K562 (cell line): ENCODE results near the gene PPP1R14C. TPM values are rescaled to one million over a fixed set of nuclear protein-coding genes. Genes with fewer than 3 reads are reported as not detected.
A peak's percentile ranks its signal among the peaks of the same experiment; 100 is the strongest.

Experiments used
- ATAC-seq: fragments of 200-7000 bp; cut with Tn5 transposase; 3 replicates; pipeline ENCODE4 v1.9.1; 2020; ENCODE audit warnings: moderate library complexity
- BruUV-seq: library from RNA; stranded (reverse); fragments of 400-500 nt; replicated peaks from 2 replicates; lab custom pipeline; 2021; lab: Mats Ljungman, UMichigan
- CTCF ChIA-PET: fragments of 300-600 bp; formaldehyde crosslinking; extraction: SDS; loops from one replicate; lab custom pipeline; 2021; ENCODE audit warnings: low intra/inter-chr PET ratio; lab: Yijun Ruan, JAX
- POLR2A ChIA-PET: fragments of 300-600, 350-650 bp; sonication (Branson Sonifier 250); formaldehyde crosslinking; extraction: SDS; loops from one replicate; lab custom pipeline; 2021; ENCODE audit warnings: antibody characterized with exemption, inconsistent platforms; lab: Yijun Ruan, JAX
- DNase-seq, 4 experiments: peaks; one replicate each; pipeline versions ENCODE4 v3.0.0 to v3.0.0-alpha.2; 2011 to 2018; ENCODE audit warnings: low spot score in 3 of 4, mixed read lengths in 3 of 4; ENCODE audit errors: extremely low read depth in 1 of 4
- FAIRE-seq: peaks from 2 replicates; lab custom pipeline; 2011; peaks lifted over from hg19 to GRCh38; lab: Jason Lieb, UNC
- H2AFZ ChIP-seq: 2 replicates; pipeline ENCODE4 v1.6.0; 2011; ENCODE audit warnings: low read depth, low read length, control low read depth, inconsistent platforms
- H3K27ac ChIP-seq: fragments of 200-600 bp; 3 replicates; pipeline ENCODE4 v1.8.0; 2011; ENCODE audit warnings: low read depth, mild to moderate bottlenecking, control low read depth, inconsistent platforms, low read length, moderate library complexity, mixed read lengths; ENCODE audit errors: extremely low read depth
- H3K27me3 ChIP-seq, 2 experiments: fragments of 300-600 bp in 1 of 2; 2 replicates in 1 of 2; 3 replicates in 1 of 2; pipeline versions ENCODE4 v1.6.0 to v1.8.0; 2011; ENCODE audit warnings: inconsistent platforms in 2 of 2, low read length in 2 of 2, mild to moderate bottlenecking in 1 of 2, mixed read lengths in 1 of 2, moderate library complexity in 1 of 2; ENCODE audit not compliant: control insufficient read depth in 2 of 2, insufficient read depth in 2 of 2
- H3K36me3 ChIP-seq: fragments of 300-600 bp; 3 replicates; pipeline ENCODE4 v1.8.0; 2011; ENCODE audit warnings: mild to moderate bottlenecking, low read length, inconsistent platforms; ENCODE audit not compliant: control insufficient read depth, insufficient read depth
- H3K4me1 ChIP-seq, 2 experiments: fragments of 200-600 bp in 1 of 2; replicated peaks in 1 of 2; 2 replicates in 1 of 2; 3 replicates in 1 of 2; pipeline versions ENCODE4 v1.5.1 to v1.8.0; 2011; ENCODE audit warnings: inconsistent platforms in 2 of 2, low read length in 2 of 2, mild to moderate bottlenecking in 1 of 2, mixed read lengths in 1 of 2, moderate library complexity in 1 of 2; ENCODE audit not compliant: control insufficient read depth in 2 of 2, insufficient read depth in 2 of 2
- H3K4me2 ChIP-seq: 2 replicates; pipeline ENCODE4 v1.6.1; 2011; ENCODE audit warnings: low read length, control low read depth, inconsistent platforms, mixed read lengths; ENCODE audit not compliant: insufficient read depth
- H3K4me3 ChIP-seq: fragments of 200-600 bp; sonication (generic), shearing (Covaris generic); 2 replicates; pipeline ENCODE4 v1.5.1; 2016; ENCODE audit warnings: control low read depth, inconsistent platforms
- H3K79me2 ChIP-seq: fragments of 200-600 bp; 3 replicates; pipeline ENCODE4 v1.8.0; 2011; ENCODE audit warnings: low read length, inconsistent platforms; ENCODE audit not compliant: control insufficient read depth, insufficient read depth
- H3K9ac ChIP-seq, 2 experiments: 2 replicates each; pipeline versions ENCODE4 v1.6.0 to v1.6.1; 2011; ENCODE audit warnings: low read depth in 2 of 2, low read length in 2 of 2, control low read depth in 1 of 2, inconsistent platforms in 1 of 2, mild to moderate bottlenecking in 1 of 2, mixed read lengths in 1 of 2; ENCODE audit not compliant: insufficient read depth in 1 of 2
- H3K9me1 ChIP-seq: one replicate; pipeline ENCODE4 v1.6.0; 2011; ENCODE audit warnings: inconsistent platforms, mild to moderate bottlenecking, low read length, moderate library complexity; ENCODE audit not compliant: control insufficient read depth, insufficient read depth
- H3K9me3 ChIP-seq: replicated peaks from 2 replicates; pipeline ENCODE4 v1.5.1; 2011; ENCODE audit warnings: low read depth, low read length, inconsistent platforms; ENCODE audit not compliant: control insufficient read depth, insufficient read depth
- H4K20me1 ChIP-seq: replicated peaks from 2 replicates; pipeline ENCODE4 v1.6.1; 2011; ENCODE audit warnings: low read length, inconsistent platforms, mixed read lengths; ENCODE audit not compliant: control insufficient read depth, insufficient read depth
- FOXA1 ChIP-seq: fragments of 450-650 bp; IDR thresholded peaks from 2 replicates; pipeline ENCODE4 v1.6.1; 2016; ENCODE audit warnings: mild to moderate bottlenecking, borderline replicate concordance
- KLF13 ChIP-seq: fragments of 450-650 bp; IDR thresholded peaks from 2 replicates; pipeline ENCODE4 v1.6.1; 2016; ENCODE audit warnings: missing genetic modification characterization, low read depth, mild to moderate bottlenecking, missing compliant biosample characterization, moderate library complexity, borderline replicate concordance
- NR3C1 ChIP-seq: sonication (generic); formaldehyde crosslinking; IDR thresholded peaks from 2 replicates; pipeline ENCODE4 v1.8.1; 2022; ENCODE audit warnings: missing genetic modification reagents
- RBM17 ChIP-seq: fragments of 200-400 bp; formaldehyde crosslinking; IDR thresholded peaks from 2 replicates; pipeline ENCODE4 v1.6.1; 2017; ENCODE audit warnings: low read depth, mild to moderate bottlenecking, low read length, borderline replicate concordance
- ZNF431 ChIP-seq: sonication (generic); formaldehyde crosslinking; IDR thresholded peaks from 2 replicates; pipeline ENCODE4 v1.8.0; 2022; ENCODE audit warnings: mild to moderate bottlenecking, missing genetic modification reagents
- ZNF785 ChIP-seq: fragments of 250-450 bp; sonication (Bioruptor Pico); IDR thresholded peaks from 2 replicates; pipeline ENCODE4 v1.4.0; 2020; ENCODE audit warnings: mild to moderate bottlenecking
- whole genome bisulfite sequencing: fragments of 100-300 bp; shearing (Covaris generic); methylation state at CpG from one replicate; pipeline ENCODE4 v1.1.6; 2016; ENCODE audit warnings: low coverage, mixed read lengths; ENCODE audit not compliant: insufficient coverage; ENCODE audit errors: missing lambda C conversion rate; 5-methylcytosine and 5-hydroxymethylcytosine counted together
- in situ Hi-C: fragments of 300-500 bp; cut with MboI; formaldehyde crosslinking; loops from 4 replicates; pipeline ENCODE4 v1.15.0; 2018; ENCODE audit warnings: inconsistent platforms, mixed read lengths
- intact Hi-C: fragments of 100-400 bp; cut with micrococcal nuclease; formaldehyde crosslinking; loops from 2 replicates; pipeline ENCODE4 v1.14.2; 2022
- polyA plus RNA-seq, 8 experiments: library from polyadenylated mRNA; depleted of rRNA in 4 of 8; stranded (reverse) in 5 of 8; unstranded in 3 of 8; fragments of >200 nt; fragmentation: Nextera tagmentation in 2 of 8; fragmentation: Illumina TruSeq in 1 of 8; extraction: Ambion mirVana in 2 of 8; extraction: Trizol in 1 of 8; gene quantifications; 2 replicates each; pipeline versions ENCODE4 v1.2.1 to v1.2.3, GENCODE V29; 2011 to 2014; ENCODE audit warnings: inconsistent platforms in 1 of 8, missing spikeins in 1 of 8
- total RNA-seq, 7 experiments: library from RNA; depleted of rRNA in 6 of 7; stranded (reverse); fragments of >200 nt in 6 of 7; fragmentation: Illumina TruSeq in 2 of 7; extraction: Trizol in 2 of 7; gene quantifications; 2 replicates each; pipeline versions ENCODE4 v1.2.1 to v1.2.3, GENCODE V29; 2011 to 2021; ENCODE audit warnings: low replicate concordance in 1 of 7

Gene PPP1R14C
- total and polyA plus RNA-seq, 9 of the 15 experiments (the other 6 are each of a cell fraction or from before 2014, with no cell fraction given): 4.5 to 16.6 (median 11.9) TPM

GRCh38 chr6:150124235-150124634, 18.6 kb upstream of the PPP1R14C start:
- Histone ChIP-seq H3K27ac (no peak overlapping the region), H3K4me1 (peaks cover 0 to 4% of the 10 kb centered on the region in 2 experiments; a peak in 1 of 5 replicates), H3K36me3 (no peaks in the 10 kb centered on the region), H2AFZ (no peak overlapping the region), H3K9ac (no peak overlapping the region), H3K9me3 (no peaks in the 10 kb centered on the region), H3K27me3 (peaks cover under 1 to 22% of the 10 kb centered on the region in 2 experiments; a peak in 4 of 5 replicates), H3K9me1 (no peaks in the 10 kb centered on the region), H3K4me2 (no peak overlapping the region), H3K79me2 (no peaks in the 10 kb centered on the region), H3K4me3 (no peak overlapping the region), H4K20me1 (no peaks in the 10 kb centered on the region)
- FAIRE-seq: no peak
- TF ChIP-seq ZNF431: peak; percentile 94
- TF ChIP-seq KLF13 (tag): no peak
- TF ChIP-seq ZNF785 (CRISPR knock-in tag): no peak
- TF ChIP-seq NR3C1 (CRISPR knock-in tag): no peak
- TF ChIP-seq RBM17: no peak
- no peak for TF ChIP-seq FOXA1
- ATAC-seq: no peak
- CTCF ChIA-PET: no interaction called here
- intact Hi-C loops (no loop called here), in situ Hi-C loops (no loop called here)
- no peak for DNase-seq
- POLR2A ChIA-PET: interaction anchor here (0.8 to 1.1 kb wide), 2 partner anchors 41 to 391 kb away, joined by 3 to 4 read pairs; no protein-coding TSS in a partner anchor
- BruUV-seq: no TSS peak
- 13% methylated on average over 3 of the region's 3 CpGs for WGBS
